H9 (cell line): ENCODE measurements around the gene DOCK10. TPM values are rescaled to one million over a fixed set of nuclear protein-coding genes. Genes with fewer than 3 reads are reported as not detected.

Experiments used
- DNase-seq: peaks from one replicate; pipeline ENCODE4 v3.0.0-alpha.2; 2017
- H2AFZ ChIP-seq: one replicate; pipeline ENCODE4 v1.6.1; 2013; ENCODE audit warnings: mild to moderate bottlenecking, low read length, control low read depth, moderate library complexity
- H2AK5ac ChIP-seq: 2 replicates; pipeline ENCODE4 v1.6.1; 2013; ENCODE audit warnings: low read length, control low read depth, mixed read lengths; ENCODE audit not compliant: insufficient read length
- H2BK120ac ChIP-seq: one replicate; pipeline ENCODE4 v1.6.1; 2013; ENCODE audit warnings: low read depth, mild to moderate bottlenecking, low read length, control low read depth, inconsistent platforms; ENCODE audit not compliant: poor library complexity, severe bottlenecking
- H2BK12ac ChIP-seq: 2 replicates; pipeline ENCODE4 v1.6.1; 2013; ENCODE audit warnings: low read length, control low read depth, mixed read lengths, low read depth; ENCODE audit not compliant: insufficient read length
- H2BK15ac ChIP-seq: 2 replicates; pipeline ENCODE4 v1.6.1; 2013; ENCODE audit warnings: low read depth, low read length, control low read depth
- H2BK20ac ChIP-seq: one replicate; pipeline ENCODE4 v1.6.1; 2013; ENCODE audit warnings: low read depth, mild to moderate bottlenecking, low read length, control low read depth, inconsistent platforms; ENCODE audit not compliant: poor library complexity, severe bottlenecking
- H2BK5ac ChIP-seq: 2 replicates; pipeline ENCODE4 v1.6.1; 2013; ENCODE audit warnings: low read length, control low read depth, mixed read lengths; ENCODE audit not compliant: insufficient read length
- H3K14ac ChIP-seq: 2 replicates; pipeline ENCODE4 v1.6.1; 2013; ENCODE audit warnings: low read length, control low read depth; ENCODE audit not compliant: insufficient read depth
- H3K18ac ChIP-seq: 2 replicates; pipeline ENCODE4 v1.6.1; 2013; ENCODE audit warnings: low read depth, mild to moderate bottlenecking, mixed read lengths, low read length, control low read depth; ENCODE audit not compliant: insufficient read length
- H3K23ac ChIP-seq: 2 replicates; pipeline ENCODE4 v1.6.1; 2013; ENCODE audit warnings: low read length, control low read depth, mixed read lengths, low read depth; ENCODE audit not compliant: insufficient read length
- H3K23me2 ChIP-seq: 2 replicates; pipeline ENCODE4 v1.6.1; 2013; ENCODE audit warnings: low read depth, mild to moderate bottlenecking, mixed read lengths, low read length, control low read depth; ENCODE audit not compliant: insufficient read length, poor library complexity, severe bottlenecking
- H3K27ac ChIP-seq: 2 replicates; pipeline ENCODE4 v1.5.1; 2013; ENCODE audit warnings: low read length, control low read depth, mixed read lengths, low read depth; ENCODE audit not compliant: insufficient read length
- H3K27me3 ChIP-seq: 2 replicates; pipeline ENCODE4 v1.6.1; 2013; ENCODE audit warnings: low read length, control low read depth, inconsistent platforms; ENCODE audit not compliant: insufficient read depth
- H3K4ac ChIP-seq: 2 replicates; pipeline ENCODE4 v1.6.1; 2013; ENCODE audit warnings: low read depth, mild to moderate bottlenecking, control low read depth, inconsistent platforms, low read length, moderate library complexity
- H3K4me1 ChIP-seq: 2 replicates; pipeline ENCODE4 v1.6.1; 2013; ENCODE audit warnings: low read length, control low read depth, inconsistent platforms; ENCODE audit not compliant: insufficient read depth
- H3K4me2 ChIP-seq: 2 replicates; pipeline ENCODE4 v1.6.1; 2013; ENCODE audit warnings: low read length, control low read depth, mixed read lengths; ENCODE audit not compliant: insufficient read length, insufficient read depth
- H3K56ac ChIP-seq: 2 replicates; pipeline ENCODE4 v1.6.1; 2013; ENCODE audit warnings: low read depth, mild to moderate bottlenecking, mixed read lengths, low read length, control low read depth; ENCODE audit not compliant: insufficient read length
- H3K79me1 ChIP-seq: 2 replicates; pipeline ENCODE4 v1.6.1; 2013; ENCODE audit warnings: low read depth, mild to moderate bottlenecking, moderate library complexity, low read length, control low read depth, inconsistent platforms; ENCODE audit not compliant: insufficient read depth, poor library complexity, severe bottlenecking
- H3K79me2 ChIP-seq: 2 replicates; pipeline ENCODE4 v1.6.1; 2013; ENCODE audit warnings: low read length, control low read depth, inconsistent platforms; ENCODE audit not compliant: insufficient read depth
- H3K9ac ChIP-seq: 2 replicates; pipeline ENCODE4 v1.6.1; 2013; ENCODE audit warnings: low read length, control low read depth, mixed read lengths; ENCODE audit not compliant: insufficient read length; ENCODE audit errors: extremely low read depth
- H3K9me3 ChIP-seq: one replicate; pipeline ENCODE4 v1.6.1; 2013; ENCODE audit warnings: low read depth, low read length, inconsistent platforms; ENCODE audit not compliant: control insufficient read depth
- H3T11ph ChIP-seq: one replicate; pipeline ENCODE4 v1.6.1; 2013; ENCODE audit warnings: mild to moderate bottlenecking, low read length, control low read depth, inconsistent platforms
- H4K20me1 ChIP-seq: one replicate; pipeline ENCODE4 v1.6.1; 2013; ENCODE audit not compliant: control insufficient read depth, insufficient read length, insufficient read depth
- H4K5ac ChIP-seq: 2 replicates; pipeline ENCODE4 v1.6.1; 2013; ENCODE audit warnings: low read depth, mild to moderate bottlenecking, mixed read lengths, low read length, control low read depth; ENCODE audit not compliant: insufficient read length
- H4K8ac ChIP-seq: replicated peaks from 2 replicates; pipeline ENCODE4 v1.6.1; 2013; ENCODE audit warnings: low read length, control low read depth, mixed read lengths, low read depth; ENCODE audit not compliant: insufficient read length
- H4K91ac ChIP-seq: 2 replicates; pipeline ENCODE4 v1.6.1; 2013; ENCODE audit warnings: low read depth, mild to moderate bottlenecking, moderate library complexity, mixed read lengths, low read length, control low read depth; ENCODE audit not compliant: insufficient read length
- H3K27ac Mint-ChIP-seq, 3 experiments: 2 replicates in 2 of 3; 3 replicates in 1 of 3; pipeline ENCODE4 v1.8.0; 2020 to 2021; ENCODE audit warnings: mixed read lengths in 3 of 3, mild to moderate bottlenecking in 1 of 3, moderate library complexity in 1 of 3
- H3K27me3 Mint-ChIP-seq: 2 replicates; pipeline ENCODE4 v1.8.0; 2021; ENCODE audit warnings: low read depth, mild to moderate bottlenecking, moderate library complexity, mixed read lengths
- H3K36me3 Mint-ChIP-seq, 3 experiments: 2 replicates in 2 of 3; 3 replicates in 1 of 3; pipeline ENCODE4 v1.8.0; 2020 to 2021; ENCODE audit warnings: low read depth in 3 of 3, mixed read lengths in 3 of 3; ENCODE audit not compliant: insufficient read depth in 1 of 3
- H3K4me1 Mint-ChIP-seq, 2 experiments: 2 replicates each; pipeline ENCODE4 v1.8.0; 2020; ENCODE audit warnings: mixed read lengths in 2 of 2
- H3K4me3 Mint-ChIP-seq, 2 experiments: 2 replicates in 1 of 2; 3 replicates in 1 of 2; pipeline ENCODE4 v1.8.0; 2020 to 2021; ENCODE audit warnings: mild to moderate bottlenecking in 2 of 2, mixed read lengths in 2 of 2, moderate library complexity in 1 of 2
- H3K9me3 Mint-ChIP-seq, 2 experiments: 2 replicates in 1 of 2; 3 replicates in 1 of 2; pipeline ENCODE4 v1.8.0; 2020; ENCODE audit warnings: mild to moderate bottlenecking in 2 of 2, mixed read lengths in 2 of 2, moderate library complexity in 1 of 2
- WGBS: extraction: QIAGEN DNeasy Blood & Tissue Kit; methylation state at CpG from one replicate; pipeline ENCODE4 v1.1.7; 2013; ENCODE audit warnings: missing lambda C conversion rate, low lambda C conversion rate, mixed read lengths; ENCODE audit not compliant: insufficient read length; ENCODE audit errors: extremely low coverage; 5-methylcytosine and 5-hydroxymethylcytosine counted together
- total RNA-seq: library from RNA; stranded (reverse); gene quantifications from 2 replicates; pipeline ENCODE4 v1.2.1, GENCODE V29; 2021
- TF ChIP-seq, protein P1 (sequence below): fragments of 200-600 bp; sonication (generic); conservative IDR thresholded peaks from 3 replicates; pipeline ENCODE4 v1.8.0; 2021; ENCODE audit warnings: antibody characterized with exemption, mild to moderate bottlenecking

Gene DOCK10
- total RNA-seq, 1 experiment from 2014 or later: 0.79 TPM

DNA sequence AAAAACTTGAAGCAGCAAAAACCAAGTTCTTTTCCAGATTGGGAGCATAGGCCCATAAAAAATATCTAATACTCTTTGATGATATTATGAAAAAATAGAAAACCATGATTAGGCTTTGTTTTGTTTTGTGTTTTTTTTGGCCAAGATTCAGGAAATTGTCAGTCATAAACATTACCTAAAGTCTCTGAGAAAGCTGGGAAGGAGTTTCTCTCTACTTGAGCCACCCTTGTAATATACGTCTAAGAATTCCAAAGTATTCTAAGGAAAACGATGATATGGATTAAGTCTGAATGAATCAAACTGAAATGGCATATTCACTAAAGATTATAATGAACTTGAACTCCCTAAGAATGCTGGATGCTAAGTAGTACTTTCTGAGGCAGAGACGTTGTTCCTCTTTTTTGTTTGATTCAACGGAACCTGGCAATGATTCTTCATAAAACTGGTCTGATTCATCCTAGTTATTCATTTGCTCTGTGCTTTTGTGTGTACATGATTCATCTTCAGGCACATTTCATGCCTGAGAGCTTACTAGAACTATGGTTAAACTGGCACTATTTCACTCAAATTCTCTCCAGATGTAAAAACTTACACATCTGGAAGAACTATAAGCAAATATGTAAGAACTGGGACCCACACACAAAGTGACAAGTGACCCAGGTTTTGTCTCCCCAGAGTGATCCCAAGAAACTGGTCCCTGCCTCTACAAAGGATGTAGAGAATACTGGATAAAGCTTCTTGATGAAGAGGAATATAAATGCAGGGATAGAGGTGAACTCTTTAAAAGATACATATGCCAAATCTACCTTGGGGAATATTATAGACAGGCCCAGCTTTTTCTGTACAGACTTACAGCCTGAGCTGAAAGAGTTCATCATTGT is 159.7 kb downstream of the DOCK10 start:
- Histone ChIP-seq H3K14ac (no peak overlapping the region), H3K79me1 (no peaks in the 10 kb centered on the region), H2AFZ (no peak overlapping the region), H3K56ac (no peak overlapping the region), H3K9me3 (no peaks in the 10 kb centered on the region), H2AK5ac (no peak overlapping the region), H3K79me2 (no peaks in the 10 kb centered on the region), H2BK20ac (no peak overlapping the region), H3T11ph (no peak overlapping the region), H2BK15ac (no peak overlapping the region), H3K27ac (no peak overlapping the region), H3K27me3 (no peaks in the 10 kb centered on the region), H3K4ac (no peak overlapping the region), H2BK5ac (no peak overlapping the region), H3K4me1 (no peaks in the 10 kb centered on the region), H2BK12ac (no peak overlapping the region), H4K5ac (no peak overlapping the region), H2BK120ac (no peak overlapping the region), H3K23ac (no peak overlapping the region), H4K91ac (no peak overlapping the region), H4K20me1 (no peaks in the 10 kb centered on the region), H3K4me2 (no peak overlapping the region), H4K8ac (no peak overlapping the region), H3K9ac (no peak overlapping the region), H3K23me2 (no peaks in the 10 kb centered on the region), H3K18ac (no peak overlapping the region)
- no CpG with 5 or more reads among the region's 4 CpGs for WGBS
- H3K4me3 Mint-ChIP-seq: no peak overlapping the region
- H3K27ac Mint-ChIP-seq: no peak overlapping the region
- TF ChIP-seq, protein P1, sequence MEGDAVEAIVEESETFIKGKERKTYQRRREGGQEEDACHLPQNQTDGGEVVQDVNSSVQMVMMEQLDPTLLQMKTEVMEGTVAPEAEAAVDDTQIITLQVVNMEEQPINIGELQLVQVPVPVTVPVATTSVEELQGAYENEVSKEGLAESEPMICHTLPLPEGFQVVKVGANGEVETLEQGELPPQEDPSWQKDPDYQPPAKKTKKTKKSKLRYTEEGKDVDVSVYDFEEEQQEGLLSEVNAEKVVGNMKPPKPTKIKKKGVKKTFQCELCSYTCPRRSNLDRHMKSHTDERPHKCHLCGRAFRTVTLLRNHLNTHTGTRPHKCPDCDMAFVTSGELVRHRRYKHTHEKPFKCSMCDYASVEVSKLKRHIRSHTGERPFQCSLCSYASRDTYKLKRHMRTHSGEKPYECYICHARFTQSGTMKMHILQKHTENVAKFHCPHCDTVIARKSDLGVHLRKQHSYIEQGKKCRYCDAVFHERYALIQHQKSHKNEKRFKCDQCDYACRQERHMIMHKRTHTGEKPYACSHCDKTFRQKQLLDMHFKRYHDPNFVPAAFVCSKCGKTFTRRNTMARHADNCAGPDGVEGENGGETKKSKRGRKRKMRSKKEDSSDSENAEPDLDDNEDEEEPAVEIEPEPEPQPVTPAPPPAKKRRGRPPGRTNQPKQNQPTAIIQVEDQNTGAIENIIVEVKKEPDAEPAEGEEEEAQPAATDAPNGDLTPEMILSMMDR: no peak
- no peaks in the 10 kb centered on the region for H3K27me3 Mint-ChIP-seq
- DNase-seq: no peak
- H3K36me3 Mint-ChIP-seq: no peaks in the 10 kb centered on the region; a peak in 1 of 7 replicates
- no peaks in the 10 kb centered on the region; a peak in 1 of 5 replicates for H3K9me3 Mint-ChIP-seq
- peaks cover 0 to 2% of the 10 kb centered on the region in 2 experiments; a peak in 1 of 4 replicates for H3K4me1 Mint-ChIP-seq
